ENCODE measurements around the gene SNTA1.
"Not testable (repeated sequence)": the region's sequence is repeated elsewhere in the genome, so short reads cannot be mapped to it uniquely, and the experiment has no call there.

The SNTA1 gene

GRCh38 chr20:33423875-33424274, 19.7 kb downstream of the SNTA1 start:
- not testable (repeated sequence) for DNase-seq

- DNase-seq: no peak
Measured at GRCh38 chr20:33423141-33423834, 20.3 kb downstream of the SNTA1 start.

- DNase-seq: no peak
Measured at GRCh38 chr20:33419140-33419974, 24.2 kb downstream of the SNTA1 start.

- DNase-seq: no peak
Measured at GRCh38 chr20:33418033-33418432, 25.5 kb downstream of the SNTA1 start.

GRCh38 chr20:33415948-33416347, 27.6 kb downstream of the SNTA1 start:
- no peak for DNase-seq

- no peak for DNase-seq
Measured at GRCh38 chr20:33412484-33412838, 31.1 kb downstream of the SNTA1 start.

GRCh38 chr20:33411711-33412483, 31.7 kb downstream of the SNTA1 start:
- DNase-seq: no peak

GRCh38 chr20:33411242-33411641, 32.3 kb downstream of the SNTA1 start:
- no peak for DNase-seq

- DNase-seq: no peak
Measured at GRCh38 chr20:33410081-33410742, 33.4 kb downstream of the SNTA1 start.

GRCh38 chr20:33408716-33409654, 34.6 kb downstream of the SNTA1 start:
- DNase-seq: no peak

GRCh38 chr20:33408313-33408712, 35.2 kb downstream of the SNTA1 start:
- no peak for DNase-seq

GRCh38 chr20:33407796-33408195, 35.8 kb downstream of the SNTA1 start:
- DNase-seq: no peak

- no peak for DNase-seq
Measured at GRCh38 chr20:33407251-33407650, 36.3 kb downstream of the SNTA1 start.

- no peak for DNase-seq
Measured at GRCh38 chr20:33404281-33404680, 39.3 kb downstream of the SNTA1 start.

GRCh38 chr20:33401921-33402369, 41.6 kb downstream of the SNTA1 start:
- no peak for DNase-seq

GRCh38 chr20:33401184-33401920, 42.2 kb downstream of the SNTA1 start, which contains the start of gene CDK5RAP1:
TSS of gene CDK5RAP1 (minus strand) at chr20:33401519. CDS start at chr20:33397064, 4,455 bp downstream.
- peak; percentile 88 for DNase-seq

- DNase-seq: no peak
Measured at GRCh38 chr20:33400812-33401183, 42.8 kb downstream of the SNTA1 start.

- no peak for DNase-seq
Measured at GRCh38 chr20:33399924-33400323, 43.6 kb downstream of the SNTA1 start.

- DNase-seq: no peak
Measured at GRCh38 chr20:33394718-33395117, 48.8 kb downstream of the SNTA1 start.

GRCh38 chr20:33393609-33394008, 50.0 kb downstream of the SNTA1 start:
- no peak for DNase-seq

Data from activated CD8-positive, alpha-beta memory T cell treated with anti-CD3 and anti-CD28 coated beads, Interleukin-2, amount 50 U/mL, for 48 hours (primary cell).